ENCODE data around the gene BMP15.
A peak's percentile ranks its signal among the peaks of the same experiment; 100 is the strongest.

Gene BMP15

DNA sequence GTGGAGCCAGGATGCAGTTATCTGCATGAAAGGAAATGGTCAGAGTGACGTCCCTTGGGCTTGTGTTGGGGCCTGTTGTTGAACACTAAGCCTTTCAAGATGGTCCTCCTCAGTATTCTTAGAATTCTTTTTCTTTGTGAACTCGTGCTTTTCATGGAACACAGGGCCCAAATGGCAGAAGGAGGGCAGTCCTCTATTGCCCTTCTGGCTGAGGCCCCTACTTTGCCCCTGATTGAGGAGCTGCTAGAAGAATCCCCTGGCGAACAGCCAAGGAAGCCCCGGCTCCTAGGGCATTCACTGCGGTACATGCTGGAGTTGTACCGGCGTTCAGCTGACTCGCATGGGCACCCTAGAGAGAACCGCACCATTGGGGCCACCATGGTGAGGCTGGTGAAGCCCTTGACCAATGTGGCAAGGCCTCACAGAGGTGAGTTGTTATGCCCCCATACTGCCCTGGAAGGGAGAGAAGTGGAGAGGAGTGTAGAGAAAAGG is at the start of gene BMP15:
Gene BMP15 (plus strand): TSS at position 51 of the 492 bp plus-strand sequence. CDS start 49 bp downstream, at position 100.
- no peak for DNase-seq

- no peak for DNase-seq
Measured at GRCh38 chrX:50863471-50863870, 47.1 kb upstream of the BMP15 start.

DNA sequence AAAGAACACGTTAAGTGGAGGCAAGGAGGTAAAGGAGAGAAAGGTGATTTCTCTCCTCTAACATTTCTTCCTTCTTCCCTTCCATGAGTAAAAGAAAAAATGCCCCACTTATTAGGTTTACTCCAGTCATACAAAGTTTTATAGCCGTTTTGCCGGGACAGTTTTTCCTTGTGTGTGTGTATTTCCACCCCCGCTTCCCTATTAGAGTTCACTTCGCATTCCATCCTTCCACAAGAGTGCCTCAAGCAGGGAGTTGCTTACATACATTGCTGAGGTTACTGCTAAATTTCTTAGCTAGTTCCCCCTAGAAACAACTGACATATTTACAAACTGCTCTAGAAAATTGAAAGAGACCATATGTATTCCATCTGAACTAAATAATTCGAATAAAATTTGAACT is 45.2 kb upstream of the BMP15 start:
- no peak for DNase-seq

- no peak for DNase-seq
Measured at GRCh38 chrX:50871922-50872453, 38.5 kb upstream of the BMP15 start.

- no peak for DNase-seq
Measured at GRCh38 chrX:50874876-50875275, 35.7 kb upstream of the BMP15 start.

DNA sequence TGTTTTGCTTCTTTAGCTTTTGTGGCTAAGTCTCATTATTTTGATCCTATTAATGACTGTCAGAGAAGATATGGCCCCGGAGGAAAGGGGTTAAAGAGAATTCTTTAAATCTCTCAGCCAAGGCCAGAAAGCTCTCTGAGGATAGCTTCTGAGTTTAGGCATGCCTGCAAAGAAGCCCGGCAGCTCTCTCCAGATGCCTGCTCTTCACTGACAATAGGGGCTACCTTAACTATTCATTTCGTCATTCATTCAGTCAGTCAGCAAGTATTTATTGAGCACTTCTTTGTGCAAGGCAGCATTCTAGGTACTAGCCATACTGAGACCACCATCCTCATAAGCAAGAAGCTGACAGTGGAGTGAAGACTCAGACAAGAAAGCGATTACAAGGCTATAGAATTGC is 34.0 kb upstream of the BMP15 start:
- no peak for DNase-seq

DNA sequence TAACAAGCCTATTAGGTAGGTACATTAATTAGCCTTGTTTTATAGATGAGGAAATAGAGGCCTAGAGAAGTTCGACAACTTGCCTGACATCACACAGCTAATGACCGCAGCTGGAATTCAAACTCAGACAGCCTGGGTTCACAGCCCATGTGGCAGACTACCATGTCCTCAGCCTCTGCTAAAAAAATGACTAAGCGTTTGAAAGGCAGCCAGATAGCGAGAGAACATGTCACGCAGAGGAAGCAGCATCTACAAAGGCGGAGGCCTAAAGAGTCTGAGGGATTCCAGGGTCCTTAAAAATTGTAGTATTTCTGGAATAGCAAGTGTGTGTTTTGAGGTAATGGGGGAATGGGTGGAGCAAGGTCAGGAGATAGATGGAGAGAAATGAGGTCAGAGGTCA is 33.2 kb upstream of the BMP15 start:
- DNase-seq, result no peak

GRCh38 chrX:50881028-50881427 is 29.5 kb upstream of the BMP15 start:
- no peak for DNase-seq

DNA sequence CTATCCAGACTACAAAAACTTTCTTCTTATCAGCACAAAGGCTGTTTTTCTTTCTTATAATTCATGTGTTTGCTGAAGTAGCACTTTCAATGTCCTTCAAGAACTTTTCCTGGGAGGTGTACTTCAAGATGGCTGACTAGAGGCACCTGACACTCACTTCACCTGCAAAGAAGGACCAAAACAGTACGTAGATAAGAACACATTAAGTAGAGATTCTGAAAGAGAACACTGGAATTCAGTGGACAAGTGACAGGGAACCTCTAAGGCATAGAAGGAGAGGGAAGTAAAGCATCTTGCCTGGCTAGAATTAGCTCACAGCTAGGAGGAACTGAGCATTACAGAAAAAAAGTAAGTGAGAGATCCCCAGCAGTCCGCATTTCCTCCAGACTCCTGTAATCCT is 21.7 kb upstream of the BMP15 start:
- DNase-seq, result no peak

DNA sequence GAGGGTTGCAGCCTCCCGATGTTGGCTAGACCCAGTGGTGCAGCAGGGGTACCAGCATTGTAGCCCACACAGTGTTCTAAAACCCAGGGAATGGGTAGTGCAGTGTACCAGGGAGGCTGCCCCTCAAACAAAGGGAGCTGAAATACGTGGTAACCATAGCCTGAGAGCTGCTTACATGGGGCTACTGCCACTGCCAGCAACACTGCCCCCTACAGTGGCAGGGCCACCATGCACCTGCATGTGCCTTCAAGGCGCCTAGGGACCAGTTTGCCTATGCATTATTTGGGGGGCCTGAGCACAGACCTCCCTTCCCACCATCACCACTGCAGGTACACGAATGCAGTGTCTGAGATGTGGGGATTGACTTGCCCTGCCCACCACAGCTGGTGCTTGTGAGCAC is 21.0 kb upstream of the BMP15 start:
- DNase-seq, result no peak

GRCh38 chrX:50893047-50893446 is 17.5 kb upstream of the BMP15 start:
- no peak for DNase-seq

- DNase-seq, result no peak
Measured at GRCh38 chrX:50893466-50893865, 17.1 kb upstream of the BMP15 start.

DNA sequence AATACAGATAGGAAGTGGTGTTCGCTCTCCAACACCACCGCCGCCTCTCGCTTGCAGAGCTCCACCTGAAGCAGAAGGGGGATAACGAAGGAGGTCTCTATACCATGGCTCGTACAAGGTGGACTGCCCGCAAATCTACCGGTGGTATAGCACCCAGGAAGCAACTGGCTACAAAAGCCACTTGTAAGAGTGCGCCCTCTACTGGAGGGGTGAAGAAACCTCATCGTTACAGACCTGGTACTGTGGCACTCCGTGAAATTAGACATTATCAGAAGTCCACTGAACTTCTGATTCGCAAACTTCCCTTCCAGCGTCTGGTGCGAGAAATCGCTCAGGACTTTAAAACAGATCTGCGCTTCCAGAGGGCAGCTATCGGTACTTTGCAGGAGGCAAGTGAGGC is 5.2 kb upstream of the BMP15 start:
- no peak for DNase-seq

DNA sequence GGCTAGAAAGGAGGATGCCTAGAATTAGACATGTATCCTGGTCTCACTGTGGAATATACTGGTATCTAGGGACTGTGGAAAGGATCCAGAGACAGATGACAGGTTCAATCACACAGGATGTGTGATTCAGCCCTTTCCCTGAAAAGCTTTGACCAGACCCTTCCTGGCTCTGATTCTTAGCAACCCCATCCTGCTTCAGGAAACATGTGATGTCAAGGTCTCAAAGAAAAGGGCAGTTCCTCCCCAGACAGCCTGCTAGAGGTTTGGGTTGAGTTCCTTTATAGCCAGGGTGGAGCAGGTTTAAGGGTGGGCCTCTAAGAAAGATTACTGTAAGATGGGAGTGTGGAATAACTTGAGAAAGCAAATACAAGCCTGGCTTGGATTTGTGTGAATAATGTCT is 3.0 kb downstream of the BMP15 start:
- no peak for DNase-seq

- no peak for DNase-seq
Measured at GRCh38 chrX:50920132-50920531, 9.6 kb downstream of the BMP15 start.

GRCh38 chrX:50927127-50927526 is 16.6 kb downstream of the BMP15 start:
- no peak for DNase-seq

DNA sequence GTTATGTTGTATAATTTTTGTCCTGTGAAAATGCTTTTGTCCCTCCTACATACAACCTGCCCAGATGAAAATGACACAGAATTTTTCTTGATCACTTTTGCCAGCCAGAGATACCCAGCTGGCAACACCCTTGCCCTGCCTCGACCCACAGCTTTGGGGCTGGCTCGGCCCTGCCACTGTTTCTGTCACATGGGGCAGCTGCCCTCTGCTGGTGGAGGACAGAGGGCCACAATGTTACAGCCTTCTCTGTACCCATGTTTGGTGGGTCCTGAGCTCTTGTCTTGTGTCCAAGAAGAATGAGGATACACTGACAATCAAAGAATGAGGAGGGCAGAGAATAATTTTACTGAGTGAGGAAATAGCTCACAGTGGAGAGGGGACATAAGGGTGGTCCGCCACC is 31.1 kb downstream of the BMP15 start:
- DNase-seq, result peak; percentile 1

GRCh38 chrX:50942471-50942870 is 31.9 kb downstream of the BMP15 start:
- no peak for DNase-seq

DNA sequence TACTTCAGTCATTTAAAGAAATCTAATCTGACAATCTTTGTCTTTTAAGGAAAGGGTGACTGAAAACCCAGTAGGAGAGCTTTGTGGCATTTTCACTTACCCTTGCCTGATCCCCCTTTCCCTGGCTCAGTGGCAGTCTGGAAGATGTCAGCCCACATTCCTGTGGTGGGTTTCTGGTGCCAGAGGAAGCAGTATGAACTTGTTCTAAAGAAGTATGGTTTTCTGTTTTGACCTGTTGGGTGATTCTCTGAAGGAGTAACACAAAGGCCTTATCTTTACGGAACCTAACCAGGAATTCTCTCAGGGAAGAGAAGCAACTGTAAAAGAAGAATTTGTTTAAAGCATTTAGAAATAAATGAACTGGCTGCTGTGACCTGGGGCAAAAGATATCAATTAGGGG is 41.9 kb downstream of the BMP15 start:
- no peak for DNase-seq

DNA sequence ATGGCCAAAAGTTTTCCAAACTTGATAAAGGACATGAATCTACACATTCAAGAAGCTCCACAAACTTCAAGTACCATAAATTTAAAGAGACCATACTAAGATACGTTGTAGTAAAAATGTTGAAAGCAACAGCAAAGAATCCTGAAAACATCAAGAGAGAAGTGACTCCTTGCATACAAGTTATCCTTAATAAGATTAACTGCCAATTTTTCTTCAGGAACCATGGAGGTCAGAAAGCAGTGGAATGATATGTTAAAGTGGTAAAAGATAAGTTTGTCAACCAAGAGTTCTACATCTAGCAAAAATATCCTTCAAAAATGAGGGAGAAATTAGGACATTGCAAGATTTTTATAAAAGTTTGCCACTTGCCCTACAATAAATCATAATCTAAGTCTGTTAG is 43.3 kb downstream of the BMP15 start:
- DNase-seq, result no peak

GRCh38 chrX:50962156-50962555 is 51.6 kb downstream of the BMP15 start:
- no peak for DNase-seq

DNA sequence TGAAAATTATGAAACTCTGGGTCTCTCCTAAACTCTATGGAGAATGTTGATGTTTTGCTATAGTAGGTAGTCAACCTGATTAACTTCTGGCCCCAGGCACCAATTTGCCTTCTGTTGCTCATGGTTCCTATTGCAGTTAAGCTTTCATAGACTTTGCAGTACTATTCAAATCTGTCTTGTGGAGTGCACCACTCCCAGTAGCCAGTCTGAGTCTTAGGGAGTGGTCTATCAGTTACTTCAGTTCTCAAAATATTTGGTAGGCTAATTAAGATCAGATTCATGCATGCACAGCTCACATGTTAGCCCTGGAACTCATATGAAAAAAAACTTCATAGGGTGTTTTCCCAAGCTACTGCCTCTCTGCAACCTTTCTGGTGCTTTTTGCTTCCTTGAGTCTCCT is 53.3 kb downstream of the BMP15 start:
- DNase-seq, result no peak
